ENCODE data around the gene SYNGR1.
A peak's percentile ranks its signal among the peaks of the same experiment; 100 is the strongest.

The SYNGR1 gene

DNA sequence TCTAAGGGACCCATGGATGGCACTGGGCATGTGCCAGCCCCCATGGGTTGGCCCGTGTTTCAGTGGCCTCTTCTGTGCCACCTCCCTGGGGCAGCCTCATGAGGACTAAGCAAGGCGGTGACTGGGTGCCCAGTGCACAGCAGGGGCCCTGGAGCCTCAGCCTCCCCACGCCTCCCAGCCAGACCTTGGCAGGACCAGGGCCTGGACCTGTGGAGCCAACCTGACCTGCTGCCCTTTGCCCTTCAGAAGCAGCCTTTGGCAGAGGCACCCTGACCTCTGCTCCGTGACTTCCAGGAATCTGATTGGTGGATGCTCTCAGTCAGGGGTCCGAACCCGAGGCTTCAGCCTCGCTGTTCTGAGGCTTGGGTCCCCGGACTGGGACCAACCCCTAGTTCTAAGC, 25.0 kb downstream of the SYNGR1 start:
- DNase-seq = no peak

DNA sequence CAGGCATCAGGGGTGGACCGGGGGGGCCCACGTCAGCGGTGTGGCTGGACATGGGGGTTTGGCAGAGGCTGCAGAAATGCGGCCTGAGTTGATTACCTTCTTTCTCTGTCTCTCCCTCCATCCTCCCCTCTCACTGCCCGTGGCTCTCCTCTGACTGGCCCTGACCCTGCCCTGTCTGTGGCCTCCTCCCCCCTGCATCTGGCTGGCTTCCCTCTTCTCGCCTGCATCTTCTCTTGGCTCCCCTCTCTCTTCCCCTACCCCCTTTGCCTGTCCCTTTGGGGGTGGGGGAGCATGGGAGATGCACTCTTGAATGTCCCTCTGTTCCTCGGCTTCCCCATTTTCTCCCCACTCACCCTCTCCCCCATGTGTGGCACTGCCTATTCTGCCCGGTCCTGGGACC, 25.9 kb downstream of the SYNGR1 start:
- DNase-seq = no peak

DNA sequence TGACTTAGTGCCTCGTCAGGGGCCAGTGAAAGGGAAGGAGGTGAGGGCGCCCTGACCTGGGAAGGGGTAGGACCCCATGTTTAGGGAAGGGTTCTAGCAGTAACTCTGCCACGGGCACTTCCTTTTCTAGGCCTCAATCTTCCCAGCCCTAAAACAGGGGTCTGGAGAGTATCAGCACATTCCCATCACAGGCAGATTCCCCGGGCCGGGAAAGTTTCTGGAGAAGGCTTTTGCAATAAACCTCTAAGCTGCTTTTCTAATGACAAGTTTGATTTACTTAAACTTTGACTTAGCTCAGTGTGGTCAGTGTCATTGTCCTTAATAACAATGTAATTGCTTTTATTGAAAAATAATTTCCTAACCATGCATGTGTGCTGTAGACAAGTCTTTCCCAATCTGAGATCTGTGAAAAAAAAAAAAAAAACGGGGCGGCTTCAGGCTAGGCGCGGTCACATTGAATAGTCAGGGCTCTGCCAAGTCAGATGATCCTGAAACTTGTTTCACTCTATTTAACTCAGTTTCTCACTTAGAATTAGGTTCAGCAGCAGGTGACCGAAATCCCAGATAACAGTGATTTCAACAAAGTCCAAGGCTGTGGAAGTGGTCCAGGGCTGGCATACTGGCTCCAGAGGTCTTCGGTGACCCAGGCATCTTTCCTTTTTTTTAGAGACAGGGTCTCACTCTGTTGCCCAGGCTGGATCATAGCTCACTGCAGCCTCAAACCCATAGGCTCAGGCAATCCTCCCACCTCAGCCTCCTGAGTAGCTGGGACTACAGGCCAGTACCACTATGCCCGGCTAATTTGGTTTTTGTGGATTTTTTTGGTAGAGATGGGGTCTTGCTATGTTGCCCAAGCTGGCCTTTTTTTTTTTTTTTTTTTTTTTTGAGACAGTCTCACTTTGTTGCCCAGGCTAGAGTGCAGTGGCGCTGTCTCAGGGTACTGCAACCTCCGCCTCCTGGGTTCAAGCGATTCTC, 30.3 kb downstream of the SYNGR1 start:
- no peak for DNase-seq

DNA sequence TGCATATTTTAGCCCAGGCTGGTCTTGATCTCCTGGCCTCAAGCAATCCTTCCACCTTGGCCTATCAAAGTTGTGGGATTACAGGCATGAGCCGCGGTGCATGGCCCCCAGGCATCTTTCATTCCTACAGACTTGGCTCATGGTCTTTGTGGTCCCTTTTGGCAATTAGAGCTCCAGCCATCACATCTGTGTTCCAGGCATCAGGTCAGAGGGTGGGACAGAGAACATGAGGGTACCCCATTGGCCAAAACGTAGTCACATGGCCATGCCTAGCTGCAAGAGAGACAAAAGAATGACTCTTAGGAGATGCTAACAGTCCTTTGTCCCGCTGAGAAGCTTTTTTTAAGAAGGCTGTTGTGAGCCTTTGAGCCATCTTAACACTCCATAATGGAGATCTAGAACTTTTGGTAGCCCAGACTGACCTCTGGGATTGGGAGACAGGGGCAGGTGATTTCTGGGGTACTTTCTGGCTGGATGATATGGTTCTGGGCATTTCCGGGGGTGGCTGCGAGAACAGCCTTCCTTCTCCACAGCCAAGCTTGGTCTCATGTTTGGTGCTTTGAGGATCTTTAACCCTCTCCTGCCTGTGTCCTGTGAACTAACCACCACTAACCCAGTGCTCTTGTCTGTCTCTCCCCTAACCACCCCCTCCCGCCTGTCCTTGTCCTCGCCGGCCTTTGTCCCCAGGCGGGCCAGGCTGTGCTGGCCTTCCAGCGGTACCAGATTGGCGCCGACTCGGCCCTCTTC, 31.4 kb downstream of the SYNGR1 start:
- DNase-seq = no peak

DNA sequence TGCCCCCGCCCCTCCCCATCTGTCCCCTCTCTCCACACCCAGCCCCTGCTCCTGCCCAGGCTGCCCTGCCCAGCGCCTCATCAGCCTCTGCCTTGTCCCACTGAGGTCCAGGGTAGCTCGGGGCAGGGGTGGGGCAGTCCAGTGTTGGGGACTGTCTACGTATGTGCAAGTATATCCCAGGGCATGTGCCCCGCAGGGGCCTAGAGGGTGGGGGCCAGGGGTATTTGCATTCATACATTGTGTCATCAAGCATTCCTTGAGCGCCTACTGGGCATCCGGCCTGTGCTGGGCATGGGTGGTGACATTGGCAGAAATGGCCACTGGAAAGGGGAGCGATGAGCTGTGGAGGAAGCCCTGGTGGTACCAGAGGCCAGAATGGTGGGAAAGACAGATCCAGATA, 32.1 kb downstream of the SYNGR1 start:
- no peak for DNase-seq

DNA sequence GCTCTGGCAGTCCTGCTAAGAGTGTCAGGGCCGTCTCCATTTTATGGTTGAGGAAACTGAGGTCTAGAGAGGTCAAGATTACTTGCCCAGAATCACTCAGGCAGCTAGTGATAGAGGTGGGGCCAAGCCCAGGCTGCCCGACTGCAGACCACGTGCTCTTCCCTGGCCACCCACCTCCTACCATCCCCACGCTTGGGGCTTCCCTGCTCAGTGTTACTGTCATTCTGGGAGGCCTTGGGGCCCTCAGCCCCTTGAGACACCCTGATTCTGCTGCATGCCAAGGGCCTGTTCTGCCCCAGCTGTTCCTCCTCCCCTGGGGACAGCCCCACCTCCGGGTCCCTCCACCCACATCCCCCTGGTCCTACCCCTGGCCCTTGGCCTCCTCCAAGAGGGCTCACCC, 32.6 kb downstream of the SYNGR1 start:
- DNase-seq = no peak

DNA sequence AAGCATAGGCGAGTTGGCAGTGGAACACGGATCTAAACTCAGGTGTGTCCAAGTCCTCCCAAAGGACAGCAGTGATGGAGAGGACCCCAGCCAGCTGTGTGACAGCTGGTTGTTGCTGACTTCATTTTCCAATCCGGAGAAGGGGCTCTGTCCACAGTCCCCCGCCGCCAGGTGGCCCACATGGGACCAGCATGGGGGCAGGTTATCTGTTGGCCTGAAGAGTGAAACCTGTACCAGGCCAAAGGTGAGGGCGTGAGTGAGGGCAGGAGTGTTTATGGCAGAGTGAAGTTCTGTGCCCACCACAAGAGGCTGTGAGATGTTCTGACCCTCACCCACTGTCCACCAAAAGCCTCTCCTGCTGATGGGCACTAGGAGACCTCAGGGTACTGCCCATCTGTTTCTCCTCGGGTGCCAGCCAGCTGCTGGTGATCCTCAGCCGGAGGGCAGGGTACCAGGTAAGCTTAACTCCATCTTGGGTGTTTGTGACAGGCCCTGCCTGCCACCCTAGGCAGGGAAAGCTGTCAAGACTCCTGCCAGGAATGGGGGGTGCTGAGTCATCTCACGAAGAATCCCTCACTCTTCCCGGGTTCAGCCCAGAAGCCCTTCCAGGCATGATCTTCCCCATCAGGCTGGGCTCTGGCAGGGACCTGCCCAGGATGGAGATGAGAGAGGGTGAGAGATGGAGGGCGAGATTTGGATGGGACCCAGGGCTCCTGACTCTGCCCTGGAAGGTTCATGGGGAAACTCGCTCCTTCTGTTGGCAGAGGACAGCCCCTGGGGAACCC, 34.2 kb downstream of the SYNGR1 start:
- no peak for DNase-seq

DNA sequence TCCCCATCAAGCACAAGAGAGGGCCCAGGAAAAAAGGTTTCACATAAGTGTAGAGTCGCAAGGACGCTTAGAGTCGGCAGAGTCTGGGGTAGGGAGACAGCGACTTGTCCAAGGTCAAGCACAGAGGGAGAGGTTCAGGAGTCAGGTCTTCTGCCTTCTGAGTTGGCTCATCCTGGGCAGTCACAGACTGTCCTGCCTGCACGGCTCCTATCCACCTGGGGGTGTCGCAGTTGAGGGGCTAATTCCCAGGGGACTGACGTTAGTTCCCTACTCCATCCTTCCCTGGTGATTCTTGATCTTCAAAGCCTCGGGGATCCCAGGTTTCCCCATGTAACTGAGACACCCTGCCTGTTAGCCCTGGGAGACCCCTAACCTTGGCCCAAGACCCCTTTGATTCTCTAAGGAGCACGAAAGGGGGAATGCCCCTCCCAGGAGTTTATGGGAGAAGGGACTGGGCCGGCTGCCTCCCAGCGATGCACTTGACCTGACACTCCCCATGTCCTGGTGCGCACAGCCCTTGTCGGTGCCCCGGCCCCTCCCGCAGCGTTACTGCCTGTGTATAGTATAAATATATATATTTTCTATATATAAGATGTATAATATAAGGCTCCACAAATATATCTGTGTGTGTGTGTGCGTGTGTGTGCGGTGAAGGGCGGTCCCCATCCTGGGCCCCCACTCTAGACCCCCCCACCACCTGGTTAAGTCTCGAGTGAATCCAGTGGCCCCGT, 35.1 kb downstream of the SYNGR1 start:
- no peak for DNase-seq

DNA sequence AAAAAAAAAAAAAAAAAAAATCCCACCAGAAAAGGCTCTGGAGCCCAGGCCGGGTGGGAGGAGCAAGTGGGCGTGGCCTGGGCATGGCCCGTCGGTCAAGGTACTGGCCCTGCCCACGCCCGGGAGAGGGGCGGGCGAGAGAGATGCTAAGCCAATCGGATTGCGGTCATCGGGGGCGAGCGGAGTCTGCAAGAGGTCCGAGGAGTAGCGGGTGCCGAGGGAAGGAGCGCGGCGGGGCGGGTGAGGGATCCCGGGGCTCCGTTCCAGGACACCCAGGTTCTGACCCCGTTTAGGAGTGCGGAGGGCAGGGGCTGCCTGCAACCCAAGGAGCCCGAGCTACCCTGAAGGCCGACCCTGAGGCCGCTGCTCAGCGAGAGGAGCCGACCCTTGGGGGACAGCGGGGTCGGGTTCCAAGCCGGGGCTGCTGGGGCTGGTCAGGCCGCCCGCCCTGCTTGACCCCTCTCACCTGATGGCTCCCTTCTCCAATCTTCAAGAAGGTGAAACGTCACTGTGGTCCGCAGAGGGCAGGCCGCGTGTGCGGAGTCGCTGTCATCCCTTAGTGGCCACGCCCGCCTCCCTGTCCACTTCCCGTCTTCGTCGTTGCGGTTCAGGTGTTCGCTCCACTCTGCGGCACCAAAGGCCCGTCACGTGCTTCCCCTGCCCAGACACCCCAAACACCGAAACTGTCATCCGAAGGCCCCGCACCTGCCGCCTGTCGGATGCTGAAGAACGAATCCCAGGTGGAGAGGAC, 38.6 kb downstream of the SYNGR1 start:
- DNase-seq = no peak

DNA sequence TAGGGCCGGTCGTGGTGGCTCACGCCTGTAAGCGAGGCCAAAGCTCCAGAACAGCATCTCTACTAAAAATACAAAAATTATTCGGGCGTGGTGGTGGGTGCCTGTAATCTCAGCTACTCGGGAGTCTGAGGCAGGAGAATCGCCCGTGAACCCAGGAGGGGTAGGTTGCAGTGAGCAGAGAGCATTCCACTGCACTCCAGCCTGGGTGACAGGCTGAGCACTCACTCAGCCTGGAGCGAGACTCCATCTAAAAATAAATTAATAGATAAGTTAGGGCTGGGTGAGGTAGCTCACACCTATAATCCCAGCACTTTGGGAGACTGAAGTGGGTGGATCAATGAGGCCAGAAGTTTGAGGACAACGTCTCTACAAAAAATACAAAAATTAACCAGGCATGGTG, 39.6 kb downstream of the SYNGR1 start:
- no peak for DNase-seq

DNA sequence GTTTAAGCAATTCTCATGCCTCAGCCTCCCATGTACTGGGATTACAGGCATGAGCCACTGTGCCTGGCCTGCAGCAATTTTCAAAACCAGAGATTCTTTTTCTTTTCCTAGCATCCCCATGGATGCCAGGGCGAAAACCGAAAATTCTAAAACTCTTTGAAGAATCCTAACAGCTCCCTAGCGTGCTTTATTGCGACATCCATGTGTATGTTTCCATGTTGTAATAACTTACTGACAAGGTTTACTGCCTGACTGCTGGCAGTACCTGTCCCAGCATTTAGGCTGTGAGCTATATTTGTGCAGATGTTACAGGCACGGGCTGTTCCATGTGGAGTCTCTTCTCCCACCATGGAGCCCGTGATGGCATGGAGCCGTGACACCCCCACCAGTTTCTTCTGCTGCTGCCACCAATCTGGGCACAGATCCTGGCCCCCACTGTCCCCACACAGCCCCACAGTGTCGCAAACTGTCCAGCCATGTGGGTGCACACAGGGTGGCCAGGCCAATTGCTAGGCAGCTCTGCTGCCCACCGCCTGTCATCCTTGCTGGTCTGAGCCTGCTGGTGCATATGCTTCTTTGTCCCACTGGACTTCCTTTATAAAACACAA, 42.7 kb downstream of the SYNGR1 start:
- DNase-seq = no peak

DNA sequence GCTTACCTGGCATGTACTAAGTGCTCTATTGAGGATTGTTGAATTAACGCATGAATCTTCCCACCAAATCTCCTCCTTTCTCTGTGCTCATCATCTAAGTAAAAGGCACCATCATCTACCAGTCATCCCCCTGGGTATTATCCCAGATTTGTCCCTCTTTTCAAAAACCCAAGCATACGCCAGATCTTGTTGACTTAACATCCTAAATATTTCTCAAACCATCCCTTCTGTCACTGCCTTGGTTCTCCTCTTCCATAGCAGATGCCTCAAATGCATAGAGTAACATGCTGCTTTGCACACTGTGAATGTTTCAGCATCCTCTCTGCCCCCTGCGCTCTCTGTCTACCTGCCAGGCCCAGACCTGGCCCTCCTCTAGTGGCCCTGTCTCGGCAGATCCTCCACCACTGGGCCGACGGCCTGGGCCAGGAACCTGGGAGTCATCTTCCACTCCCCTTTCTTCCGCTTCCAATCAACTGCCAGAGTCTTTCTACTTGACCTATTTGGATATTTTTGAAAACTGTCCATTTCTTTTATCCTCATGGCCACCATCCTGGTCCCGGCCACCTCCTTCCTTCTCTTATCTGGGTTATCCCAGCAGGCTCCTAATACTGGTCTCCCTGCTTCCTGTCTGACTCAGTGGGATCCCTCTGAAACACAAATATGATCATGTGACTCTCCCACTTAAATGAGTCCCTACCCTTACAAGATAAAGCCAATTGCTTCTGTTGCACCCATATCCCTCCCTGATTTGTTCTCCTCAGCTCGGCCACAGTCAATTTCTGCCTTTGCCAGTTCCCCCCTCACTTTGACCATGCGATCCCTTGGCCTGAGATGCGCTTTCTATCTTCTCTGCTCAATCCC, 46.4 kb downstream of the SYNGR1 start:
- peak; percentile 91 for DNase-seq

DNA sequence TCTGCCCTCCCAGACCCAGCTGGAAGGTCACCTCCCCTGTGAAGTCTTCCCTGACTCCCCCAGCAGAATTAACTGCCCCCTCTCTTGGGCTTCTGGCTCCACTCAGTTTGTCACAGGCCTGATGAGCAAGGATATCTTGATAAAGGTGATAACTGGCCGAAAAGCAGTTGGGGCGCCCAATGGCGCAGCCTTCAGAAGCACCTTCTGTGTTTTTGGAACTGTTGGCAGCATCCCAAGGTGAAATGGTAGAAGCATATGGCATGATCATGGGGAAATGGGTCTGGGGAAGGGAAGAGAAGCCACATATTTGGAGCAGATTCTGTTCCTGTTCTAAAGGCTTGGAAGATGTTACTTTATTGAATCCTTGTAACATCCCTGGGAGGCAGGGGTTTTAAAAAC, 47.0 kb downstream of the SYNGR1 start:
- peak; percentile 92 for DNase-seq

DNA sequence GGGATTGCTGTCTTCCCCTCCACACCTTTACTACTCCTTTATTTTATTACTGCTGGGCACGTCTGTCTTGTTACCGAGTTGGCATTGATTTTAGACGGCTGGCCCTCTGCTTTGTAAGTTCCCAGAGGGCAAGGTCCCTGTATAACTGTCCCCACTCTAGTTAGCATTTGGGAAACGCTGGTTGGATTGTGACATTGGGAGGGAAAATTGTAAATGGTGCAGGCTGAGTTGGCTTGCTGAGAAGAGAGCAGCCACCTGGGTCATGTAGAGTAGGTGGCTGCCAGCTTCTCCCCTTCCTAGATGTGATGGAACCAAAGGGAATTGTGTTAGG, 51.5 kb downstream of the SYNGR1 start:
- DNase-seq = no peak

DNA sequence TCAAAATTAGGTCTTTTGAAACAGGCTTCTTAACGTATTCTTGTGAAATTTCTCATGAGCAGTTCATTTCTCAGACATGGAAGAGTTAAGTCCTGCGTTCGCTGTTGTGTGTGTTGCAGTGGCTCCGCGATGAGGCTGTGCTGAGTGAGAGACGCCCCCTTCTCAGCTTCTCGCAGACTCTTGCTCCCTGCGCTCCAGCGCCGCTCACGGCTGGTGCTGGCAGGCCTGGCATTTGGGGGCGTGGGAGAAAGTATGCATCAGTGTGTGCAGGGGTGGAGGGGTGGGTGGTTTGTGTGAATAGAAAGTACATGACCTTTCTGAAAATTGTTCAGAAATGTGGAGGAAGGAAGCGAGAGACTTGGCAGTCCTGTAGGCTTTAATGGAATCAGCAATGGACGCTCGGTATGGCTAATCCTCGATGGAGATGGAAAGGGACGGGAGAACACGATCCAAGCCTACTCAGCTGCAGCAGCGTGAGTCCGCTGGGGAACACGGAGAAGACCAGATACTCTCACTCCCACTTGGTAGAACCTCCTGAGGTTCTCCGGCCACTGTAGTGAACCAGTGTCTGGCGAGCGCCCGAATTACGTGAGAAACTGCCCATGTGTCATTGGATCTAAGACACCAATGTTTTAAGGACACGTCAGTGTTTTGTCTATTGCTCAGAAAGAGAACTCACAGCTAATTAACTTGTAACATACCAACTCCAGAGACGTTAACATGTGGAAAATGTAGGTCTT, 55.7 kb downstream of the SYNGR1 start:
- no peak for DNase-seq

DNA sequence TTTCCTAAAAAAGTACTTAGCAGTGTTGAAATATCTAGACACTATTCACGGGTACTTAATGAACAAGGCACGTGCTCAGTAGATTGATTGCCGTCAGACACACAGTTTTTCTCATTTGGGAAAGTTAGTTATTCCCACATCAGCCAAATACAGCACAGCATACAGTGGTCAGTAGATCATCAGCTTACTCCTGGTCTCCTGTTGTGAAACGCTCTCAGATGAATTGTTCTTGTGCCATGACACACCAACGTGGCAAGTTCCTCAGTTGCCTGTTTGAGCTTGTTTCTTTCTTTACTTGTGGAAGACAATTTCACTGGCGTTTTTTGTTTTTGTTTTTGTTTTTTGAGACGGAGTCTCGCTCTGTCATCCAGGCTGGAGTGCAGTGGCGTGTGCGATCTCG, 58.4 kb downstream of the SYNGR1 start:
- no peak for DNase-seq

DNA sequence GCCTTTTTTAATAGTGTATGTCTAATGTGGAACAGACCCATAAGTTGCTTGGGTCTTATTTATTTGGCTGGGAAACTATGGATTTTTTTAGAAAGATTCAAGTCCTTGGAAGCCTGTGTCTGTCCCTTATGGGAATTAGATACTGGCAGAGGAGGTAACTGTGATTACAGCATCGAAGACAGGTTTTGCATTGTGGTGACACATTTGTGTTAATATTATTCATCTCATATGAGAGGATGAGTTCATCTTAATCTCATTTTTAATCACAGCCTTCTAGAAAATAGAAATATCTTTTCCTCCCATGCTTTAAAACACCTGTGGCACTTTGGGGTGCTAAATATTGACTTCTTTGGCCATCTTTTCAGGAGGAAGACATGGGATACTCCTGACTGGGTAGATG, 59.0 kb downstream of the SYNGR1 start:
- DNase-seq = no peak

DNA sequence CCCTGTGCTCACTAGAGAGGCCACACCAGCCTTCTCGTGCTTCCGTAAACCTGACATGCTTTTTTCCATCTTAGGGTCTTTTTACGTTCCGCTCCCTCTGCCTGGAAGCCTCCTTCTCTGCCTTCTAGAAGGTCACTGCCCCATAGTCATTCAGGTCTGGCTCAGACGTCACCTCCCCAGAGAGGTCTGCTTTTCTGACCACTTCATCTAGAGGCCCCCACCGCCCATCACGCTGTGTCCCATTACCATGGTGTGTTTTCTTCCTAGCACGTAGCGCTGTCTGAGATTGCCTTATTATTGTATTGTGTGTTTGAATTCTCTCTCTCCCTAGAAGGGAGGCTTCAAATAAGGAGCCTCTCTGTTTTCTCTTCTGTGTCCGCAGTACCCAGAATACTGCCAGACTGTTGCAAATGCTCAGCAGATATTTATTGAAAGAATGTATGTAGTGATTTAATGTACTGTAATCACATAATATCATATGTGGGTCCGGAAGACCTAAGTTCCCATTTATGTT, 59.8 kb downstream of the SYNGR1 start:
- DNase-seq = no peak

DNA sequence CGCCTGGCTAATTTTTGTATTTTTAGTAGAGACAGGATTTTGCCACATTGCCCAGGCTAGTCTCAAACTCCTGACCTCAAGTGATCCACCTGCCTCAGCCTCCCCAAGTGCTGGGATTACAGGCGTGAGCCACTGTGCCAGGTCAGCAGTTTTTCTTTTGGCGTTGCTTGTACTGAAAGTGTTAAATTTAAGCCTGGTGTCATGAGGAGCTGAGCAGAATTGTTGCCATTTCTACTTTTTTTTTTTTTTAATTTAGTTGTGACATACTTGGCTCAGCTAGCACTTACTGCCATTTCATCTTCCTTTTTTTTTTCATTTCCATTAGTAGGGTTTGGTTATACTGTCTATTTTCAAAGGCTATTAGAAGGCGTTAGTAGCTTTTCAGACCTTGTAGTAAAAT, 60.5 kb downstream of the SYNGR1 start:
- no peak for DNase-seq
